Stromal cell of bone marrow (primary cell): ENCODE data around the gene GPAT3.
"Not testable (repeated sequence)": the region's sequence is repeated elsewhere in the genome, so short reads cannot be mapped to it uniquely, and the experiment has no call there.

Experiments used
- DNase-seq: peaks from one replicate; pipeline ENCODE4 v3.0.0-alpha.2; 2012; ENCODE audit warnings: low read depth

The GPAT3 gene

DNA sequence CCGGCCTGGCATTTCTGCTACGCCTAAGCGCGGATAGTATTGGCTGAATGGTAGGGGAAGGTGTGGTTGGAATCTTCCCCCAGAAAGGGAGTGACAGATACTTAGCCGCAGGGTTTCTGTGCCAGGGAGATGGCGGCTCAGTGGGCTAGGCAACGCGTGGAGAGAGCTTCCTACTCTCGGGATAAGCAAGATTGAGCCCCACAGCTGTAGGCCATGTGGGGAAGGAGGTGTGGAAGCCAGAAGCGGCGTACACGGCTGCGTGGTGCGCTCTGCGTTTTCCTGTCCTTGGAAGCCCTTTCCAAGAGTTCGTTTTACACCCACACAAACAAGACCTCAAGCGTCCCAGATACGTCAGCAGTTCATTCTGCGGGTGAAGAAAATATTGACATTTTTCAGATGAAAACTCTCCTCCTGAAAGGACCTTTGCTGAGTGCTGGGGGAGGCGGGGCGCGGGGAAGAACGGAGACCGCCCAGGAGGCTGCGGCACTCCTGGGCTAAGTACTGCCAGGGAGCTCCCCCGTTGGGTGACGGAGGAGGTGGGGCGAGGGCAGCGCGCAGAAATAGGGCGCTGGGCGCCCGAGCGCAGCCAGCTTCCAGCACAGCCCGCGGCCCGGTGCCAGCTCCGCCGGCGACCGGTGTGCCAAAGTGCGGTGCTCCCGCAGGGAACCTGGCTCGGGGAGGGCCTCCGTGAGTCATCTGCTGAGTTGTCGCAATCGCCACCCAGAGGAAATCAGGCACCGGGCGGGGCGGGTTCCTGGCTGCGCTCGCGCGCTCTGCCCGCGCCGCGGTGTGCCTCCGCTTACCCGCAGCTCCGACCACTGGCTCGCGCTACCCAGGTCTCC is at the start of gene GPAT3:
Gene GPAT3 (plus strand): TSS at position 589 of the 842 bp plus-strand sequence. CDS start 515 bp downstream, outside the sequence.
- no peak for DNase-seq

DNA sequence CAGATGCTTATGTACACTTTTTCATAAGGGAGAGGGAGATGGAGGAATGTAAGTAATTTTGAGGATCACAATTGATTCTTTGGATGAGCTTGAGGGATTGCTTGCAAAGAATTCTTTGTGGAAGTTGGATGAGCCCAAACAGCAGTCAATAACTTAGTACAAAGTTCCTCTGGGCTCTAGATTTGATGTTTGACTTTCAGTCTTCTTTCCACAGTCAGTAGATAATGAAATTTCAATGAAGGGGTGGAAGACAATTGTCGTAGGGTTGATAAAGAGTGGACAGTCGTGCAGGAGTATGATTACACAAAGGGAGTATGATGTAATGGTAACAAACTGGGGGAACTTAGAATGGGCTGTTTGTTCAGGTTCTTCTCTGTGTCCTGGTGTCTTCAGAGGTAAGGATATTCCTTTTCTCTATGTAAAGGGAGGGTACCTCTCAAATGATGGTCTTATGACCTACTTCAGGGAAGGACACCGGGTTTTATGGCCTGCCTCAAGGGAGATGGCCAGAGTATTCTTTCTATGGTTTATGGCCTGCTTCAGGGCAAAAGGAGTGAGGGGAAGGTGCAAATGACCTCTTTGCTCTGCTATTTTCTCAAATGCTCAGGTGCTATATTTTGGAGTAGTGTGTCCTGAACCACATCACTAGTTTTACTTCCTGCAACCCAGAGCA is 49.3 kb upstream of the GPAT3 start:
- no peak for DNase-seq

DNA sequence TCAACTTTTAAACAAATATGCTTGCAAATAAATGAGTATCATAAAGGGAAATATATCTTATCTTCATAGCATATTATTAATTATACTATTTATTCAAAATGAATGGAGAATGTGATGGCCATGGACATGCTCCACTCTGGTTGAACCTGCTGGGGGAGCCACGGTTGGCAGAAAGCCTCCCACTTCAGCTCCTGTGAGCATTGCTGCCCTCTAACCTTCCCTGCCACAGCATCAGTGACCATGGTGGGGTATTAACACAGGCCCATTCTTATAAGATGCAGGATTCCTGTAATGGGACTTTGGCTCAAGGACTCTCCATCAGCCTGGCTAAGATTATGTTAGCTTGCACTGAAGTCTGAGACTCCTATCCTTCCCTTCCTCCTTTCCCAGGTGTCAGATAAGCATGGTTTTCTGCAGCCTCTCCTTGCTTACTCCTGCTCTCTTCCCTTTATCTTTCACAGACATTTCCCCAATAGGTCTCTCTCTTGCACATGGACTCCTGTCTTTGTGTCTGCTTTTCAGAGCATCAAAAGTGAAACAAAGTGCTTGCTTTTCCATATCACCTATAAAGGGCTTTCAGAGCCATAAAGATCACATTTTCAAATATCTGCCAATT is 46.1 kb upstream of the GPAT3 start:
- no peak for DNase-seq

DNA sequence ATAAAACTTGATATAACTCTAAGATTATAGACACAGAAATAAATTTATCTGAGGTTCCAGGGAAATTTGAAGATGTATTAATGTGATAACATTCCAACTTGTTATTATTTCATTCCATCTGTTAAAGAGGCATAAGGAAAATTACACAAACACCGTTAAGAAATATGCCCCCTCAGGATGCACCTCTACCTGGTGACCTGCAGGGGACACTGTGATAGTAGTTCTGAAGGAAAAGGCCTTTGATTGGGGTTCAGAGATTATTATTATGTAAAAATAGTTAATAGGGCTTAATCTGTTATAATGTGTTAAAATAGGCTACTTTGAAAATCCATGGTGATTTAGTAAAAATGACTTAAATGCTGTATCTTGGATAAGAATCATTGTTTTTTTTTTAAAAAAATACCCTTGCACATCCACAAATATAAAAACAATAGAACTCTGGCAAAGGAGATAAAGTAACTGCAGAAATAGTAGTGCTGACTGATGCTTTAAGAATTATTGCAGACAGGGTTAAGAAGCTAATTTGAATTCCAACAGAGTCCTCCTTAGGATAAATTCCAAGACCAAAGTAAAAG is 44.9 kb upstream of the GPAT3 start:
- peak; percentile 5 for DNase-seq

DNA sequence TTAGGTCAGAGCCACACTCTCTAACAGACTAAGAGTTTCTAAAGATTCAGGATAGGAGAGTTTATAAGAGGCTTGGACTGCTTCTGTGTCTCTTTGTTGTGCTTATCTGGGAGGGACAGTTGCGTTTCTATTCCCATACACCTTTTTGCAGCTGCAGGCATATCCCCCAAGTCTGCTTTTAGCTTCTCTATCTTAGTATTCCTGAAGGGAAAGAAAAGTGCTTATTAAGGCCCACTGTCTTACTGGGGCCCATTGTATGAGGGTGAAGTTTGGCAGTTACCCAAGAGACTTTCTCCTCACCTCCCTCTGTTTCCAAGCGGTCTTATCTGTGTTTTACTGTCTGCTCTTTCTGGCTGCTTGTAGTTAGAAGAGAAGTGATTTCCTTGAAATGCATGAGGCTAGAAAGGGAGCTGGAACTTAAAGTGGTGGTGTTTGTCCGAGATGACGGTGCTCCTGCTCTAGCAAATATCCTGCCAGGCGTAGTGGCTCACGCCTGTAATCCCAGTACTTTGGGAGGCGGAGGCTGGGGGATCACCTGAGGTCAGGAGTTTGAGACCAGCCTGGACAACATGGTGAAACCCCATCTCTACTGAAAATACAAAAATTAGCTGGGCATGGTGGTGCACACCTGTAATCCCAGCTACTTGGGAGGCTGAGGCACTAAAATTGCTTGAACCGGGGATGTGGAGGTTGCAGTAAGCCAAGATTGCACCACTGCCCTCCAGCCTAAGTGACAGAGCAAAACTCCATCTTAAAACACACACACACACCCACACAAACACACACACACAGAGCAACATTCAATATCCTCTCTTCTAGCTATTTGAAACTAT is 39.6 kb upstream of the GPAT3 start:
- DNase-seq = not testable (repeated sequence)

DNA sequence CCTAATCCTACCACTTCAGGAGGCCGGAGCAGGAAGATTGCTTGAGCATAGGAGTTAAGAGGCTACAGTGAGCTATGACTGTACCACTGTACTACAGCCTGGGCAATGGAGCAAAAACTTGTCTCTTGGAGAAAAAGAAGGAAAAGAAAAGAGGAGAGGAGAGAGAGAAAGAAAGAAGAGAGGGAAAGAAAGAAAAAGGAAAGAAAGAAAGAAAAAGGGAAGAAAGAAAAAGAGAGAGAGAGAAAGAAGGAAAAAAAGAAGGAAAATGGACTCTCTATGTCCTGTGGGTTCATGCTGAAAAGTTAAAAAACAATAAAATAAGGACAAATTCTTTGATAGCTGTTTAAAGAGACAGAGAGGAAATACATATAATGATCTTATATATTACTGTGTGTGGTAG is 37.7 kb upstream of the GPAT3 start:
- DNase-seq = no peak

DNA sequence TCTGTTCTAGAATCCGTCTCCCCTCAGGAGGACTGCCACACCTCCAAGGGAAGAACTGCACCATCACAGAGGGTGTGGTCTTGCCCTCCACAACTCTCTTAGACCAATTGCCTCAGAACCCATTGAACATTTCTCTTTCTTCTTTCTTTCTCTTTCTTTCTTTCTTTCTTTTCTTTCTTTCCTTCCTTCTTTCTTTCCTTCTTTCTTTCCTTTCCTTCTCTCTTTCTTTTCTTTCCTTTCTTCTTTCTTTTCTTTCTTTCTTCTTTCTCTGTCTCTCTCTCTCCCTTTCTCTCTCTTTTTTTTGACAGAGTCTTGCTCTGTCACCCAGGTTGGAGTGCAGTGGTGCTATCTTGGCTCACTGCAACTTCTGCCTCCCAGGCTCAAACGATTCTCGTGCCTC is 34.2 kb upstream of the GPAT3 start:
- not testable (repeated sequence) for DNase-seq

DNA sequence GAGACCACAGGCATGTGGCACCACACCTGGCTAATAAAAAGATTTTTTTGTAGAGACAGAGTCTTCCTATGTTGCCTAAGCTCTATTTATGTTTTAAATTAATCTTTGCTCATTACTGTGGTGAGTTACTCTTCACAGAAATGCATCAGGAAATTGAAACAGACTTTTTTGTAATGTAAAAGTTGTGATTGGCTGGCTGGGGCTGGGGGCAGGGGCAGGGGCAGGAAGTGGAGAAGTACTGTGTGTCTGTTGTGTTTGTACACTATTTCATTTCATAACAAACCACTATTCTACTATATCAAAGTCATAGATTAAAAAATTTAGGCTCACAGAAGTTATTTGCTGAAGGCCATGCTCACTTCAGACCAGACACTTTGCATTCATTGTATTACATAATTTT is 31.9 kb upstream of the GPAT3 start:
- DNase-seq = no peak

DNA sequence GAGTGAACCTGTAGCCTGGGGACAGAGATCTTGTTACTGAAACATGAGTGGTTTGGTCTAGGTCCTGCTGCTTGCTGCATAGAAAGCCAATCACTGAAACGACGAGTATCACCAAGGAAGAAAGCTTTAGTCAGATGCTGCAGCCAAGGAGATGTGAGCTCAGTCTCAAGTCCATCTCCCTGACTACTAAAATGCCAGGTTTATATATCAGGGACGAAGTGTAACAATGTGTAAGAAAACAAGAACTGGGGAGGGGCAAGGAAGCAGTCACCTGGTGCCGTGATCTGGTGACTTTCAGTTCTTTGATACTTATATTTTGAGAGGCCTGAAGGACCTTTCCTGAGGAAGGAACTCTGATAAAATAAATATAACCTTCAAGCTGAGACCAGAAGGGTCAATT is 31.4 kb upstream of the GPAT3 start:
- no peak for DNase-seq

DNA sequence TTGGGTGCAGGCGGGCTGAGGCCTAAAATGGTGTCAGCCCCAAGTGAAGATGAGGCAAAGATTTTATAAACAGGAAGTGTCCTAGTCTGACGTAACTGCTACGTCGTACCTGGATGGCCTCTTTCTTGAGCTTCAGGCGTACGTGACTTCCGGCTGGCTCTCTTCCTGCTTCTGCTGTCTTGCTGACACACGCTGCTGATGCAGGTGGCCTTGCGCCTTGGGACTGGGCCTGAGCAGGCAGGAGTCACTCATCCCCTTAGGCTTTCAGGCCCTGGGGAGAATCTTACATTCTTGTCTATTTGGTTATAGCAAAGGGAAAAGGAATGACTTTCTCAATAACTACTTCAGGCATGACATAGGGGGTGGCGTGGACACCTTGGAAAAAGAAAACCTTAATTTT is 30.9 kb upstream of the GPAT3 start:
- no peak for DNase-seq

DNA sequence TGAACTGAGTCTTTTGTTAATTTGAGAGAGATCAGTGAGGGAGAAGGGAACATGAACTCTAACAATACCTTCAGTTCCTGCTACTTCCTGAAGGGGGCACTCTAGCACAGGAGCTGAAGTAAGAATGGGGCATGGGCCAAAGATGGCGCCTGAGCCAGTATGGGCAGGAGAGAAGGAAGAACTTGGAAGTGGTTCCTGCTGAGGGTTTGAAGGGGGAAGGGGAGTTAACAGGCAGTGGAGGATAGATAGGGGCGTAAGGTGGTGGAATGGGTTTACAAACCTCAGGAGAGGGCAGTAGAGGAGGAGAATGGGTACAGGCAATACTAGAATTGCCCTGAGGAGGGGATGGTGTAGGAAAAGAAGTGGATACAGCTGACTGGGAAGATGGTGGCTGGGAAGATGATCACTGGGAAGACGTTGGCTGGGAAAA is 26.7 kb upstream of the GPAT3 start:
- peak; percentile 17 for DNase-seq

DNA sequence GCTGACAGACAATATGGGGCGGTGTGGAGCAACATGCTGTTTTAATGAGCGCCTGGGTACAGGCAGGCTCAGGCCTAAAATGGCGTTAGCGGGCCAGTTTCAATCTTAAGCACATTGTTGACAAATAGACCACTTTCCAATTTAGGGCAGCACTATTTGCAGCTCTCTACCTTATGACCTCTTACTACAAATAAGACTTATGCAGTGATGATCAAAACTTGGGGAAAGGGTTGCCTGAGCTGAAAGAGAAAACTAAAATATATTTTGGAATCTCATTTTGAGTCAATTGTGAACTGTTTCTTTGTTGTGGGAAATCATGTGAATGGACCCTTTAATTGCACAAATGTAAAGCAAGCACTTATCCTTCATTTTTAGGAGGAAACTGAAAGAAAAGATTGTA is 25.5 kb upstream of the GPAT3 start:
- no peak for DNase-seq

DNA sequence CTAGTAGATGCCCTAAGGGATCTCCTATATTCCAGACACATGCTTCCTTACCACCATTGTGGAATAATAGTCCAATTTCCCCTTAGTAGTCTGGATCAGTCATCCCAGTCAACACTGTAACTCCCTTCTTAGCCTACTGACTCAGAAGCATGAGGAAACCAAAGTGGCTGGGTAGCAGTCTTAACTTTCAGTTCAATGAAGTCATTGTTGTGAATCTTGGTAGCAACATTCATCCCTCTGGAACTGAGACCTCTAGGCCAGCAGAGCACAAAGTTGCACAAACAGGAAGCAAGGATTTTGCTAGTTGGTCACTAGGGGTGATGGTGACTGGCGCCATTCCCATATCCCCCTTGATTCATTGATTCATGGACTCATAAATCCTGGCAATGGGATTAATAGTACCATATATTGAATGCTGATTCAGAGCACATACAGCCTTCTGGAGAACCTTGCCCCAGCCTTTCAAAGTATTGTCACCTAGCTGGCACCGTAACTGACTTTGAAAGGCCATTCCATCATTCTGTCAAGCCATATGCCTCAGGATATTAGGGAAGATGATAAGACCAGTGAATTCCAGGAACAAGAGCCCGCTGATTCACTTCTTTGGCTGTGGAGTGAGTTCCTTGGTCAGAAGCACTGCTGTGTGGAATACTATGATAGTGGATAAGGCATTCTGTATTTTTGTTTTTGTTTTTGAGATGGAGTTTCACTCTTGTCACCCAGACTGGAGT is 19.7 kb upstream of the GPAT3 start:
- peak; percentile 91 for DNase-seq

DNA sequence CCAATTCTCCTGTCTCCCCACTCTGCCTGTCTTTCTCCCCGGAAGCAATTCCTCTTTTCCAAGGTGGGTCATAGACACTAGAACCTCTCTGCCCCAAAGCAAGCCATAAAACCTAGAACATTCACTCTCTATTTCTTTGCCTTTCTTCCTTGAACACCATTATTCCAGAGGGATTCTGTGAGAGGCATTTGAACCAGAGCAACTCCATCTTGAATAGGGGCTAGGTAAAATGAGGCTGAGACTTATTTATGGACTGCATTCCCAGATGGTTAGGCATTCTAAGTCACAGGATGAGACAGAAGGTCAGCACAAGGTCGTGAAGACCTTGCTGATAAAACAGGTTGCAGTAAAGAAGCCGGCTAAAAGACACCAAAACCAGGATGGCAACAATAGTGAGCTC is 13.7 kb upstream of the GPAT3 start:
- no peak for DNase-seq

DNA sequence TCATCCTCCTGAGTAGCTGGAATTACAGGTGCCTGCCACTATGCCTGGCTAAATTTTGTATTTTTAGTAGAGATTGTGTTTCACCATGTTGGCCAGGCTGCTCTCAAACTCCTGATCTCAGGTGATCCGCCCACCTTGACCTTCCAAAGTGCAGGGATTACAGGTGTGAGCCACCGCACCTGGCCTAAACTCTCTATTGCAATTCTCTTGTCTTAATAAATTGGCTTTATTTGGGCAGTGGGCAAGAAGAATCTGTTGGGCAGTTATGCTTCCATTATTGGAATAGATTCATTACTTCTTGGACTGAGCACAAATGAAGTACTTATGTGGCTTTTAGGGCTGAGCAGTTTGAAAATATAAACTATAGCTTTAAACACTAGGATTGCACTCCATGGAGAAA is 8.2 kb upstream of the GPAT3 start:
- DNase-seq = no peak

DNA sequence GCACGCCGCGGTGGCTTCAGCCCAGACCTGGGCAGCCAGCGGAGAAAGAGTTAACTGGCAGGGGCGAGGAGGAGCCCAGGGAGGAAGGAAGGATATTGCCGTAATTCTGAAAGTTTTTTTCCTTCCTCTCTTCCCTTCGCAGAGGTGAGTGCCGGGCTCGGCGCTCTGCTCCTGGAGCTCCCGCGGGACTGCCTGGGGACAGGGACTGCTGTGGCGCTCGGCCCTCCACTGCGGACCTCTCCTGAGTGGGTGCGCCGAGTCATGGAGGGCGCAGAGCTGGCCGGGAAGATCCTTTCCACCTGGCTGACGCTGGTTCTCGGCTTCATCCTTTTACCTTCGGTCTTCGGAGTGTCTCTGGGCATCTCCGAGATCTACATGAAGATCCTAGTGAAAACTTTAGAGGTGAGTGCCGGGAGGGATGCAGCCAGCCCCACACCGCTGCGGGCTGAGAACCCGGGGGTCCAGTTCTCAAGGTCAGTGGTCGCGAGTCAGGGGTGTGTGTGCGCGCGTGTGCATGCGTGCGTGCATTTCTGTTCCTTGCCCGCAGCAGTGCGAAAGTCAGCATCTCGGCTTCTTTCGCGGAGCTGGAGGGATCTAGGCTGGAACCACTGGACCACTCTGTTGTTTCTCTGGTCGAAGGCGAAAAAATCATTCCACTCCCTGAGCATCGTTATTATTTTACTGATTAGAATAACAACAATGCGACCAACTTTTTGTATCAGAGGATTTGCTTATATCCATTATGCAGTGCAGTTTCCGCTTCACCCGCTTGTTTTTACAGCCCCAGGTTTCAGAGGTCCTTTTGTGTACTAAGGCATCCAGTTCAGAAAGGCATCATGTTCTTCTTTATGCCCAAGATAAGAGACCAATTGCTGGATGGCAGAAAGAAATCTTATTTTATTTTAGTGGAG is 709 bp downstream of the GPAT3 start:
- DNase-seq = no peak

DNA sequence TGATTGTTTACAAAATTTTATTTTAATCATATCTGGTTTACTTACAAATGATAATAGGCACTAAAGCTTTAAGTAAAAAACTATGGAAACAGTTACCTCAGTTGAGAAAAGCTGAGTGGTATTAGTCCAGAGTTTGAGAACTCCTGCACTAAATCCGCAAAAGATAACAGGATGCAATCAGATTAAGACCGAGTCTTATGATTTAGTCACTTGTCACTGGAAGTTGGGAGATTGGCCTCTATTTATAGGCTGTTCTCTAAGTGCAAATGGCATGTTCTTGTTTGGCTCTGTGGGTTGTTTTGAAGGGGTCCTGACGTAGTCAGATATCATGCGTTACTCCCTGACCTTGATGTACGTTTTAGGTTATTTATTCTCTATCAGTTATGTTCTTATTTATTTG is 6.3 kb downstream of the GPAT3 start:
- no peak for DNase-seq

DNA sequence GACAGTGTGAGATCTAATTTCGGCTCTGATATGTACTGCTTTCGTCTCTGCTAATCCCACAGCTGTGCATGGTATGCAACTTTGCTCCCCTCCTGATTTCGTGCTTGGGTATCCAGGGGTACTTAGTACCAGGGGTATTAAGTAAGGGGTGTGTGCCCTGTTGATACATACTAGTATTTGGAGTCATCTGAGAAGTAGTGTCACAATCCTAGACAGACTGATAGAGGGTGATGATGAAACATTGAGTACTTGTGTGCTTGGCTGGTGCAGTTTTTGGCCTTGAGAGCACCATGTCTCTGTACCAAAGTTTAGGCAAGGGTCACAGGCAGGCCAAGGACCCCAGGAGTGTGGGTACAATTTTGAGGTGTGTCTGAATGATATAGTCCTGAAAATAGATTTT is 10.9 kb downstream of the GPAT3 start:
- DNase-seq = no peak

DNA sequence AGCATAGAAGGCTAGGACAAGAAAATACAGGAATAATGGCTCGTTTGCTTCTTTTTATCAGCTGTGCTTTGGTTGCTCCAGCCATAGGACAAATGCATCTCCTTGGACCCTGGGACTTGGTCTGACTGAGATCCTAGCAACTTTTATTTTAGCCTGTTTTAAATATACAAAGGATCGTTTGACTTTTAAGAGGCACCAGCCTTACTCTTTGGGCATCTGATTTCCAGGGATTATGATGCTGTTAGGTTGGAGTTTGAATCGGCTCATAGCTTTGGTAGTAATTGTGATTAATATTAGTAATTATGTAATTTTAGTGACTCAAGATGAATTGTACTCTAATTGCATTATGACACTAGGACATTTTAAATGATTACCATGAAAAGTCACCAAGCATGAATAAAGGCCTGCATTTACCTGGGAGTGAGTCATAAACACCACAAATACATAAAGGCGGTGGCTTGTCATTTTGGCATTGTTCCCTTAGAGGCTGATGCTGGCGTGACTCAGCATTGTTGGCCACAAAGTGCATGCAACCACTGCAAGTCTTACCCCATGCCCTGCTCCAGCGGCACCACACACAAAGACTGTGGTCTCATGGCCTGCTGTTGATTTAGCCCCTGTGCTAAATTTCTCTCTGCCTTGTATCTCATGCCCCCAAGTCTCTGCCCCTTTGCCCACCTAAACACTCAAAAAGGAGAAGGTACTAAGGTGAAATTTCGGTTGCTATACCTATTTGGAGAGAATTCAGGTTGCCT is 12.4 kb downstream of the GPAT3 start:
- peak; percentile 90 for DNase-seq
